ENCODE measurements around the gene CD300LG.
"Not testable (repeated sequence)": the region's sequence is repeated elsewhere in the genome, so short reads cannot be mapped to it uniquely, and the experiment has no call there.

Gene CD300LG

GRCh38 chr17:43856141-43856540 lies 9.2 kb downstream of the CD300LG start:
- no peak for FAIRE-seq

- FAIRE-seq = no peak
Measured at GRCh38 chr17:43857141-43857540, 10.2 kb downstream of the CD300LG start.

DNA sequence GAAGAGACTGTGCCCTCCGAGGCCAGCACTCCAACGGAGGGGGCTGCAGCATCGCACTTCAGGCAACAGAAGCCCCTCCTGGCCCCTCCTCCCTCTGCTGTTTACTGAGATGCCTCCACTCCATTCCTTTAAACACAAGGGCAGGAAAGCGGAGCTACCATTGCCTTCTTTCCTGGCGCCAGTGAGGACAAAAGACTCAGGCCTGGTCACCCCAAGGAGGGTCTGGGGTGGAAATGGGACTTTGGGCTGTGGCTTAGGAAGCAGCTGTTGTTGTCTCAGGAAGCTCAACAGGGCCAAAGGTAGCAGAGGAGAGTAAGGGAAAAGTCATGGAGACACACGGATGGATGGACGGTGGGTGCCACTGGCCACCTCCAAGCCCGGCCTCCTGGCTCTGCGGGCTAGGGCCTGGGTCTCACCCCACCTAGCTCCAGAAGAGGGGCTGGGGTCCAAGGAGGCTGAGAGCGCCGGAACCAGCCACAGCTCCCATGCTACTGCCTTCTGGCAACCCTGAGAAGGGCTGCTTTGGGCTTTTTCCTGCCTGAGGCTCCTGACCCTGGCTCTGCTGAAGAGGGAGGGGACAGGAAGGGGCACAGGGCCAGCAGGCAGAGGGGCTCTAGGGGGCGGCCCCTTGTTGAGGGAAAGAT lies 11.1 kb downstream of the CD300LG start:
- FAIRE-seq = no peak

- FAIRE-seq = no peak
Measured at GRCh38 chr17:43860077-43860725, 13.2 kb downstream of the CD300LG start.

- no peak for FAIRE-seq
Measured at GRCh38 chr17:43860927-43861622, 14.1 kb downstream of the CD300LG start.

DNA sequence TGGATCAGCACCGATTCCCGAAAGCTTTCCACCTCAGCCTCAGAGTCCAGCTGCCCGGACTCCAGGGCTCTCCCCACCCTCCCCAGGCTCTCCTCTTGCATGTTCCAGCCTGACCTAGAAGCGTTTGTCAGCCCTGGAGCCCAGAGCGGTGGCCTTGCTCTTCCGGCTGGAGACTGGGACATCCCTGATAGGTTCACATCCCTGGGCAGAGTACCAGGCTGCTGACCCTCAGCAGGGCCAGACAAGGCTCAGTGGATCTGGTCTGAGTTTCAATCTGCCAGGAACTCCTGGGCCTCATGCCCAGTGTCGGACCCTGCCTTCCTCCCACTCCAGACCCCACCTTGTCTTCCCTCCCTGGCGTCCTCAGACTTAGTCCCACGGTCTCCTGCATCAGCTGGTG lies 15.0 kb downstream of the CD300LG start:
- no peak for FAIRE-seq

DNA sequence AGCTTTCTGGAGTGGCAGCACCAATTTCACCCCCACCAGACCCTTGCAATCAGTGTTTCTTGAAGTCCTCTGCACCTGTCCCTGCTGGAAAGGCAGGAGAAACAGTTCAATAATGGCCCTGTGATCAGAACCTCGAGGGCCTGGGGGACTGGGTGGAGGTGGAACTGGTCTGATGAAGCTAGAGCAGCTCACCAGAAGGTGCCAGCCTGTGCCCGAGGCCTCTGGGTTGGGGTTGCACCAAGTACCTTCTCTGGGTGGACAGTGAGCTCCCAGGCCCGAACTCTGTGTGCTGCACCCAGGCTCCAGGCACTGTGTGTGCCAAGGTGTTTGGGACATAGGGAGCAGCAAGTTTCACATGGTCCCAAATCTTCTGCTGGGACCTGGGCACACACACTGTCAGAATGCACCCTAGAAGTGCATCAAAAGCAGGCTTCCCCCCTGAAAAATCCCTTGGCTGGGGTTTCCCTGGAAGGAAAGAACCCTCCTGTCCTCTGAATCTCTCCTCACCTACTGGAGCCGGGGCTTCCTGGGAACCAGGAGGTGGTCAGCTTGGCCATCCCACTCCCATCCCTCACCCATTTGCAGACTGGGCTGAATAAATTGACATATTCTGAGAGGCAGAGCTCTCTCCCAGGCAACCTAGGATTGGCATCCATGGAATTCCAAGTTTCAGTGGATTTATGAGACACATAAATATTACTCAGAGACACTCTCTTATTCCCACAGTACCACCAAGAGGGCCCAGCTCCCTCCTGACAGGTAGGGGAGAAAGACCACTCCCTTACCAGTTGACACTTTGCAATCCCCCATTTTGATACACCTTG lies 17.4 kb downstream of the CD300LG start:
- no peak for FAIRE-seq

- no peak for FAIRE-seq
Measured at GRCh38 chr17:43868226-43868994, 21.4 kb downstream of the CD300LG start.

DNA sequence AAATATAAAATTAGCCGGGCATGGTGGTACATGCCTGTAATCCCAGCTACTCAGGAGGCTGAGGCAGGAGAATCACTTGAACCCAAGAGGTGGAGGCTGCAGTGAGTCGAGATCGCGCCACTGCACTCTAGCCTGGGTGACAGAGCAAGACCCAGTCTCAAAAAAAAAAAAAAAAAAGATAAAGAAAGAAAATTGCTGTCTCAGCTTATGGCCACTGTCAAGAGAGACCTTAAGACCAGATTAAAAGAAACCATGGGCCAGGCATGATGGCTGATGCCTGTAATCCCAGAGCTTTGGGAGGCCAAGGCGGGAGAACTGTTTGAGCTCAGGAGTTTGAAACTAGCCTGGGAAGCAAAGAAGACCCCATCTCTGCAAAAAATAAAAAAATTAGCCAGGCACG lies 22.1 kb downstream of the CD300LG start:
- not testable (repeated sequence) for FAIRE-seq

DNA sequence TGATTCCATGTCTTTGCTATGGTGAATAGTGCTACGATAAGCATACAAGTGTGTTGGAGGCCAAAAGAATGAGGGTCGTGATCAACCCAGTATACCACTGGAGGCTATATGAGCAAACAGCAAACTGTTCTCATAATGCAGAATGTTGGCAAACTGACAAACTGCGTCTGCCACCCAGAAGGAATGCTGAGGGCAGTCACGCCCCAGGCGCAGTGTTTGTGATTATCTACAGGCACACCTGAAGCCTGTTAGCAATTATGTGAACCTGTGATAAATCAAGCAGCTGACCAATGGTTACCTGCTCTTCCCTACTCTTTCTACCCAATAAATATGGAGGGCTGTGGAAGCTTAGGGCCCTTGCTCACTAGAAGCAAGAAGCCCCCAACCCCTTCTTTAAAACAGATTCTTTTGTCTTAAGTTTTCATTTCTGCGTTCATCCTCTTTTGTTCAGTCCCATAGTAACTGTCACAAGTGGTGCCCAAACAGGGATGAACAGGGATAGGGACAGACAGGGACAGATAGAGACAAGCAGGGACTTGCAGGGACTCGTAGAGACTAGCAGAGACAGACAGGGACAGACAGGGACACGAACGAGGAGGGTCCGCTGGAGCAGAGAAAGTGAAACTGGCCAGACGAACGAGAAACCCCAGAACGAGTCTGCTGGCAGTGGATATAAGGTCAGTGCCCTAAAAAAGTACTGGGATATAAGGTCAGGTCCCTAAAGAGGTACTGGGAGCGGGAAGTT lies 25.1 kb downstream of the CD300LG start:
- no peak for FAIRE-seq

DNA sequence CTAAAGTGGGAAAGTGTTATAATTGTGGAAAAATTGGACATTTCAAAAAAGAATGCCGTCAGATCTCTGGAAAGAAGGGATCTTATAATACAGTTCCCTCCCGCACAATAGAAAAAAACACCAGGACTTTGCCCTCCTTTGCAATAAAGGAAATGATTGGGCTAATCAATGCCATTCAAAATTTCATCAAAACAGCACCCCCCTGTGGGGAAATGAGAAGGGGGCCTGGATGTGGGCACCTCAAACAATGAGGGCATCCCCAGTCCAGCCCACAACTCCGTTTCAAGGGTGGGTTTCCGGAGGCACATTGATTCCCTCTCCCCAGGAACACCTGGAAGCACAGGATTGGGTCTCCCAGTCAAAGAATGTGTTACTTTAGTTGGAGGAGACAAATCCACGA lies 26.1 kb downstream of the CD300LG start:
- FAIRE-seq = no peak

DNA sequence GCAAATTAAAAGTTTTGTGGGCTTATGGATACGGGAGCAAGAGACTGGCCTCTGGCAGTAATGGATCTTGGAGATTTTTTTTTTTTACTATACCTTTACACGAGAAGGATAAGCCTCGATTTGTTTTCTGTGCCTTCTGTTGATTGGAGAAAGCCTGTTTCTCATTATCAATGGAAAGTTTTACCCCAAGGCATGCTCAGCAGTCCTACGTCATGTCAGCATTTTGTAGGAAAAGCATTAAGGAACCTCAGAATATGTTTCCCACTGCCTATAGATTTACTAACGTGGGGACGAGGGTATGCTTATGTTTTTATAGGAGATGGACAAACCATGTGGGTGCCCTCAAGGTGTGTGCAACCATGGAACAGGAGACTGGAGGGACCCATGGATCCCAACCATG lies 26.8 kb downstream of the CD300LG start:
- FAIRE-seq = no peak

GRCh38 chr17:43874293-43874692 lies 27.3 kb downstream of the CD300LG start:
- FAIRE-seq = no peak

GRCh38 chr17:43875476-43876147 lies 28.6 kb downstream of the CD300LG start:
- FAIRE-seq = no peak

DNA sequence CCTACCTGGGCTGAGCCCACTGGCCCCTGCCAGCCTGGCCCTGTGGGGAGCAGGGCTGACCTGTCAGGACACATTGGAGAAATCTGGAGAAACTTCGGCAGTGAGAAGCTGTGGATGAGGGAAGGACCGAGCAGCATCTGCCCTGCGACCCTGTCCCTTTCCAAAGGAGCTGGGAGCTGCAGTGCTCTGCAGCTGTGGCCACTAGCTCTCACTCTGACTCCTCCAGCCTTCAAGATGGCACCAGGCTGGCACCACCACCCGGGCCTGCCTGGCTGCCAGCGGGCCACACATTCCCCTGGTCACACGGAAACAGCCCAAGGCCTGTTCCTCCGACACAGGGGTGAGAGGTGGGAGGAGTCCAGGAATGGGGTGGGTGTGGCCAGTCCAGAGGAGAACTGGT lies 30.1 kb downstream of the CD300LG start:
- no peak for FAIRE-seq

GRCh38 chr17:43877451-43878155 lies 30.6 kb downstream of the CD300LG start:
- no peak for FAIRE-seq

GRCh38 chr17:43878260-43879175 lies 31.5 kb downstream of the CD300LG start:
- FAIRE-seq = no peak

- FAIRE-seq = no peak
Measured at GRCh38 chr17:43879723-43880419, 32.9 kb downstream of the CD300LG start.
